OCI-LY7 (cell line): ENCODE results near the gene ANO4. TPM values are rescaled to one million over a fixed set of nuclear protein-coding genes. Genes with fewer than 3 reads are reported as not detected.

ENCODE experiments used
- BruUV-seq: library from RNA; stranded (reverse); fragments of 400-500 nt; replicated peaks from 2 replicates; lab custom pipeline; 2021; lab: Mats Ljungman, UMichigan
- CTCF ChIA-PET: fragments of 300-600 bp; sonication (Branson Sonifier 250); formaldehyde crosslinking; loops from one replicate; lab custom pipeline; 2022; ENCODE audit warnings: antibody characterized with exemption; ENCODE audit not compliant: unreplicated experiment; lab: Charles Lee
- POLR2A ChIA-PET: fragments of 300-600 bp; sonication (Branson Sonifier 250); formaldehyde crosslinking; loops from one replicate; lab custom pipeline; 2022; ENCODE audit warnings: antibody characterized with exemption; lab: Charles Lee
- DNase-seq: peaks from one replicate; pipeline ENCODE4 v3.0.0-alpha.2; 2015; ENCODE audit warnings: low spot score
- H2AFZ ChIP-seq: fragments of 200-600 bp; sonication (generic), shearing (Covaris generic); 2 replicates; pipeline ENCODE4 v1.6.1; 2014; ENCODE audit warnings: mild to moderate bottlenecking, antibody characterized with exemption, low read length, moderate library complexity
- H3K27ac ChIP-seq: fragments of 200-600 bp; sonication (generic); 2 replicates; pipeline ENCODE4 v1.5.1; 2014; ENCODE audit warnings: mixed run types, low read depth, mild to moderate bottlenecking, moderate library complexity, low read length, inconsistent platforms; ENCODE audit not compliant: poor library complexity, severe bottlenecking
- H3K36me3 ChIP-seq: fragments of 200-600 bp; sonication (generic); 2 replicates; pipeline ENCODE4 v1.6.1; 2014; ENCODE audit warnings: mild to moderate bottlenecking, antibody characterized with exemption, low read length, moderate library complexity, mixed read lengths; ENCODE audit not compliant: insufficient read depth
- H3K4me1 ChIP-seq: fragments of 200-600 bp; sonication (generic); 2 replicates; pipeline ENCODE4 v1.5.1; 2014; ENCODE audit warnings: mild to moderate bottlenecking, low read length; ENCODE audit not compliant: insufficient read depth, poor library complexity, severe bottlenecking
- H3K4me2 ChIP-seq: fragments of 200-600 bp; sonication (generic); 2 replicates; pipeline ENCODE4 v1.6.1; 2014; ENCODE audit warnings: mild to moderate bottlenecking, low read length
- H3K4me3 ChIP-seq: fragments of 200-600 bp; sonication (generic); 2 replicates; pipeline ENCODE4 v1.5.1; 2014; ENCODE audit warnings: mild to moderate bottlenecking, low read depth, low read length; ENCODE audit not compliant: poor library complexity, severe bottlenecking
- H3K79me2 ChIP-seq: fragments of 200-600 bp; sonication (generic); 2 replicates; pipeline ENCODE4 v1.6.1; 2016; ENCODE audit warnings: low read depth, mild to moderate bottlenecking, low read length, moderate library complexity, mixed read lengths; ENCODE audit not compliant: insufficient read depth
- H3K9me2 ChIP-seq: fragments of 200-600 bp; sonication (generic); 2 replicates; pipeline ENCODE4 v1.6.1; 2016; ENCODE audit warnings: mild to moderate bottlenecking, low read length, mixed read lengths; ENCODE audit not compliant: insufficient read depth
- H3K9me3 ChIP-seq: fragments of 200-600 bp; sonication (generic); 2 replicates; pipeline ENCODE4 v1.6.1; 2014; ENCODE audit warnings: mild to moderate bottlenecking, mixed run types, low read length, mixed read lengths
- H4K20me1 ChIP-seq: fragments of 200-600 bp; sonication (generic); 2 replicates; pipeline ENCODE4 v1.6.1; 2014; ENCODE audit warnings: mild to moderate bottlenecking, antibody characterized with exemption, low read length, moderate library complexity, mixed read lengths; ENCODE audit not compliant: insufficient read depth
- CTCF ChIP-seq: fragments of 200-600 bp; sonication (generic); conservative IDR thresholded peaks from 2 replicates; pipeline ENCODE4 v1.5.1; 2014; ENCODE audit warnings: mild to moderate bottlenecking, antibody characterized with exemption, low read length, moderate library complexity, mixed read lengths
- EZH2phosphoT487 ChIP-seq: fragments of 200-600 bp; sonication (generic); IDR thresholded peaks from 2 replicates; pipeline ENCODE4 v1.6.1; 2018; ENCODE audit warnings: low read depth, borderline replicate concordance, mild to moderate bottlenecking, mixed run types, antibody characterized with exemption, low read length, moderate library complexity, mixed read lengths
- intact Hi-C: fragments of 100-400 bp; cut with micrococcal nuclease; formaldehyde crosslinking; loops from one replicate; pipeline ENCODE4 v1.10.0; 2022; ENCODE audit not compliant: unreplicated experiment
- total RNA-seq, 2 experiments: library from RNA; depleted of rRNA in 1 of 2; stranded (reverse); fragments of >200 nt in 1 of 2; shearing (Covaris generic) in 1 of 2; gene quantifications; 2 replicates each; pipeline ENCODE4 v1.2.3, GENCODE V29; 2014 to 2022

ANO4 gene
- total RNA-seq, 2 experiments from 2014 or later: not detected

- H3K4me3 ChIP-seq: no peak overlapping the region
- H3K27ac ChIP-seq: no peak overlapping the region
- no TSS peak for BruUV-seq
- ChIA-PET CTCF (no interaction called here), POLR2A (no interaction called here)
- no peaks in the 10 kb centered on the region for H3K9me3 ChIP-seq
- no peaks in the 10 kb centered on the region for H3K79me2 ChIP-seq
- H3K36me3 ChIP-seq: no peaks in the 10 kb centered on the region
- no peaks in the 10 kb centered on the region for H3K9me2 ChIP-seq
- TF ChIP-seq CTCF (no peak), EZH2phosphoT487 (no peak)
- intact Hi-C loops: no loop called here
- H3K4me1 ChIP-seq: no peaks in the 10 kb centered on the region
- H2AFZ ChIP-seq: no peak overlapping the region
- no peak overlapping the region for H3K4me2 ChIP-seq
- no peak for DNase-seq
- no peaks in the 10 kb centered on the region; the same call in 1 of the 2 replicates for H4K20me1 ChIP-seq
Measured at GRCh38 chr12:100758083-100758482, 36.5 kb upstream of the ANO4 start.

DNA sequence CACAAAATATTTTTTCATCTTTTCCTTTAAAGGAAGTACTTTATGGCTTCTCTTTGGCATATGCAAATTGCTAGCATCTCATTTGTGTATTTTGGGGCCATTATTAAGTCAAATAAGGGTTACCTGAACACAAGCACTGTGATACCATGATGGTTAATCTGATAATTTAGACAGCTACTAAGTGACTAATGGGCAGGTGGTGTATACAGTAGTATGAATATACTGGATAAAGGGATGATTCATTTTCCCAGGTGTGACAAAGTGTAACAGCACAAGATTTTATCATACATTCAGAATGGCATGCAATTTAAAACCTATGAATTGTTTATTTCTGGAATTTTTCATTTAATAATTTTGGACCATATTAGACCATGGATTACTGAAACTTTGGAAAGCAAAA is 27.2 kb upstream of the ANO4 start:
- CTCF ChIA-PET: no interaction called here

GRCh38 chr12:100767950-100768349 is 26.6 kb upstream of the ANO4 start:
- TF ChIP-seq CTCF (no peak), EZH2phosphoT487 (no peak)
- no peaks in the 10 kb centered on the region for H3K4me1 ChIP-seq
- ChIA-PET CTCF (no interaction called here), POLR2A (no interaction called here)
- H3K9me2 ChIP-seq: no peaks in the 10 kb centered on the region
- BruUV-seq: no TSS peak
- no peak overlapping the region for H3K4me3 ChIP-seq
- H3K9me3 ChIP-seq: no peaks in the 10 kb centered on the region
- no peak overlapping the region for H3K4me2 ChIP-seq
- H2AFZ ChIP-seq: no peak overlapping the region
- intact Hi-C loops: no loop called here
- no peak for DNase-seq
- H3K36me3 ChIP-seq: no peaks in the 10 kb centered on the region
- H4K20me1 ChIP-seq: no peaks in the 10 kb centered on the region
- no peaks in the 10 kb centered on the region for H3K79me2 ChIP-seq
- no peak overlapping the region for H3K27ac ChIP-seq

More for the DNA sequence above, 27.2 kb upstream of the ANO4 start:
- POLR2A ChIA-PET: no interaction called here
- no peaks in the 10 kb centered on the region for H3K4me1 ChIP-seq
- H3K79me2 ChIP-seq: no peaks in the 10 kb centered on the region
- BruUV-seq: no TSS peak
- H3K4me2 ChIP-seq: no peak overlapping the region
- TF ChIP-seq CTCF (no peak), EZH2phosphoT487 (no peak)
- H3K9me2 ChIP-seq: no peaks in the 10 kb centered on the region
- no peaks in the 10 kb centered on the region for H3K36me3 ChIP-seq
- DNase-seq: no peak
- no peak overlapping the region for H2AFZ ChIP-seq
- no peaks in the 10 kb centered on the region for H3K9me3 ChIP-seq
- no peak overlapping the region for H3K4me3 ChIP-seq
- intact Hi-C loops: no loop called here
- no peak overlapping the region for H3K27ac ChIP-seq
- H4K20me1 ChIP-seq: no peaks in the 10 kb centered on the region
